Measurements from ENCODE around the gene CD46.
A peak's percentile ranks its signal among the peaks of the same experiment; 100 is the strongest.

Gene CD46

DNA sequence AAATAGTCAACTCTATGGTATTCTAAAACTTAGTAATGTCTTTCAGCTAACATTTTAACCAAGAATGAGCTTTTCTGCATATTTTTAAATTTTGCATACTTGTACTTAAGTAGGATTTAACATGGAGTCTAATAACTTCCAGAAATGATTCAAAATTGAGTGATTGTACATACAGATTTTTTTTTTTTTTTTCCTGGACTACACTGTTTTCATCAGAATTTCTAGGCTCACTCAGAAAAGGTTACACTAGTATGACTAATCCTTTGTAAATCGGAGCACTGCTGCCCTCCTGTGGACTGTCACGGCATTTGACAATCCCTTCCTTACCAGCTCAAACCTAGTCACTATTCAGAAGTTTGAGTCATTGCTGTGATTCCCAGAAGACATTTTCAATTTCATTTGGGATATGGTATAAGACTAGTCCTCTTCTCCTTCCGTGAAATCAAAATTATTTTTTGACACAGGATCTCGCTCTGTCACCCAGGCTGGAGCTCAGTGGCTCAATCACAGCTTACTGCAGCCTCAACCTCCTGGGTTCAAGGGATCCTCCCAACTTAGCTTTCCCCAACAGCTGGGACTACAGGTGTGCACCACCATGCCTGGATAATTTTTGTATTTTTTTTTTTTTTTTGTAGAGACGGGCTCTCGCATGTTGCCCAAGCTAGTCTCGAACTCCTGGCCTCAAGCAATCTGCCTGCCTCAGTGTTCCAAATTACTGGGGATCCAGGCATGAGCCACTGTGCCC lies 45.5 kb downstream of the CD46 start:
- DNase-seq (ENCODE audit: insufficient read length, low spot score) (no peak), FAIRE-seq (peak; percentile 95)

DNA sequence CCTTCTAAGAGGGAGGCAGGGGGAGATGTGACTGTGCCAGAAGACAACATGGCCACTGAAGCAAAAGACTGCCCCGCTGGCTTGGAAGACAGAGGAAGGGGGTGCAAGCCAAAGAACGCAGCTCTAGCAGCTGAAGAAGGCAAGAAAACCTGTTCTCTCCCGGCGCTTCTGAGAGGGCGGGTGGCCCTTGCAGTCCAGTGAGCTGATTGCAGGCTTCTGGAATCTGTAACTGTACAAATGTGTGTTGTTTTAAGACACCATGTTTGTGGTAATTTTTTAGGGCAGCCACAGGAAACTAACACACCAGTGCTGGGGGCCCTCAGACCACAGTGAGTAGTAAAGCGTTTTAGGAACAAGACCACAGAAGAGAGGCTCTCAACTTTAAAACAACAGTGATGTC lies 47.0 kb downstream of the CD46 start:
- TF ChIP-seq, protein P1, sequence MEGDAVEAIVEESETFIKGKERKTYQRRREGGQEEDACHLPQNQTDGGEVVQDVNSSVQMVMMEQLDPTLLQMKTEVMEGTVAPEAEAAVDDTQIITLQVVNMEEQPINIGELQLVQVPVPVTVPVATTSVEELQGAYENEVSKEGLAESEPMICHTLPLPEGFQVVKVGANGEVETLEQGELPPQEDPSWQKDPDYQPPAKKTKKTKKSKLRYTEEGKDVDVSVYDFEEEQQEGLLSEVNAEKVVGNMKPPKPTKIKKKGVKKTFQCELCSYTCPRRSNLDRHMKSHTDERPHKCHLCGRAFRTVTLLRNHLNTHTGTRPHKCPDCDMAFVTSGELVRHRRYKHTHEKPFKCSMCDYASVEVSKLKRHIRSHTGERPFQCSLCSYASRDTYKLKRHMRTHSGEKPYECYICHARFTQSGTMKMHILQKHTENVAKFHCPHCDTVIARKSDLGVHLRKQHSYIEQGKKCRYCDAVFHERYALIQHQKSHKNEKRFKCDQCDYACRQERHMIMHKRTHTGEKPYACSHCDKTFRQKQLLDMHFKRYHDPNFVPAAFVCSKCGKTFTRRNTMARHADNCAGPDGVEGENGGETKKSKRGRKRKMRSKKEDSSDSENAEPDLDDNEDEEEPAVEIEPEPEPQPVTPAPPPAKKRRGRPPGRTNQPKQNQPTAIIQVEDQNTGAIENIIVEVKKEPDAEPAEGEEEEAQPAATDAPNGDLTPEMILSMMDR (IDR thresholded peaks at IDR 0.05; ENCODE audit: insufficient read depth, missing control alignments) = no peak
- no peak for FAIRE-seq
- DNase-seq (ENCODE audit: insufficient read length, low spot score) = no peak

More for the DNA sequence above, 45.5 kb downstream of the CD46 start:
- TF ChIP-seq, protein P1 (IDR thresholded peaks at IDR 0.05; ENCODE audit: insufficient read depth, missing control alignments) = peak; percentile 94

DNA sequence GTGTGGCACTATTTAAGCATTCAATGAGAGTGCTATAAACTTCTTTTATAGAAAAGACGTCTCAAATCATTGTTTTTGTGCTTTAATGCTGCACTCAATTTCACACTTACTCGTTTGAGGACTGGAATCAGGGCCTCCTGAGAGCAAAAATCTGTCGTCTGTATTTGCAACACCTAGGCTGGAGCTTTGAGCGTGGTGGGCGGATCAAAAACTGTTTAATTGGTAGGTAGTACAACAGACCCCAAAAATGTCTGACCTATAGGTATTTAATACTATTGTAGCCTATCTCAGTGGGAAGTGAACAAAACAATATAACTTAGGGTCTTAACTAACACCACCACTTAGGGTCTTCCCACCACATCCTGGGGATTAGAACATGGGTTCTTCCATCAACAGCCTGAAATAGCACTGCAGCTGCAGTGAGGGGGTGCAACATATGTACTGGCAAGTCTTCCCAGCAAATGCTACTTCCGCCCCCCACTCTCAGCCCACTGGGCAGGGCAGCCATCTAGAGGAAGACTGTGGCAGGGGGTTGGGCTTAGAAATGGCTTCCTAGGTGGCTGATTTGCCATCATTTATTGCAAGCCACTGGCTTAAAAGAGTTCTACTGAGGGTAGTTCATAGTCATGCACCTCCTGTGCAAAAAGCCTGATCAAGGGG lies 48.3 kb downstream of the CD46 start:
- TF ChIP-seq, protein P1 (IDR thresholded peaks at IDR 0.05; ENCODE audit: insufficient read depth, missing control alignments) = no peak
- DNase-seq (ENCODE audit: insufficient read length, low spot score) (no peak), FAIRE-seq (no peak)

DNA sequence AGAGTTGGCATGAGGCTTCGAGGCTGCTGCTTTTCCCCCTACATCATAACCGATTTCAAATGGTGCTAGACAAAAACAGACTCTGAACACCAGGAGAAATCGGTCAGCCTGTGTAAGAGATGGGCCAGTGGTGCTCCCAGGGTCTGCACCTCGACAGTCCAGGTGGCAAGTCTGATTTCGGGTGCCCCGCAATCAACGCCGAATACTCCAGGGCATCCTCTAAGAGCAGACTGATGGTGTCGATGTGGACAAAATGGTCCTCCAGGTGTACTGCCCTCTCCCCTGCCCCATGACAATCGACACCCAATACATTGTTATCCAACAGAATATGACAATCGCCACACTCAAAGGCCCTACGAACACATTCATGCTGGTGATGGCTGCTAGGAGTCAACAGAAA lies 50.0 kb downstream of the CD46 start:
- DNase-seq (ENCODE audit: insufficient read length, low spot score) = no peak
- TF ChIP-seq, protein P1 (IDR thresholded peaks at IDR 0.05; ENCODE audit: insufficient read depth, missing control alignments) = no peak
- FAIRE-seq = no peak

DNA sequence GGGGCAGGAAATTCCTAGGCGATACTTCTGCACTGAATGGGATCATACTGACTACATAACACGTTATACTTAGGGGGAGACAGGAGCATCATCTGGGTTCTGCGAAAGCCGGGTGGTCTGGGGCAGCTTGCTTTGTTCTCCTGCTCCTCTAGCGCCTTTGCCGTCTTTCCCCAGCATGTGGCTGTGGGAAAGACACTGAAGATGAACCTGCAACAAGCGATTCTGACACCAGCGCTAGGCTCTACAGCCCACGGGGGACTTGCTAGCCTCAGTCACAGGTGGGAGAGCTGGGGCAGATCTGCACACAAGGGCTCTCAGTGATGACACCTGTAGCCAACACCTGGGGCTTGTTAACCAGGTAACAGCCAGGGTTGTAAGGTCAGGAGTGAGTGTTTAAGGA lies 51.8 kb downstream of the CD46 start:
- FAIRE-seq (no peak), DNase-seq (ENCODE audit: insufficient read length, low spot score) (no peak)
- TF ChIP-seq, protein P1 (IDR thresholded peaks at IDR 0.05; ENCODE audit: insufficient read depth, missing control alignments) = no peak

DNA sequence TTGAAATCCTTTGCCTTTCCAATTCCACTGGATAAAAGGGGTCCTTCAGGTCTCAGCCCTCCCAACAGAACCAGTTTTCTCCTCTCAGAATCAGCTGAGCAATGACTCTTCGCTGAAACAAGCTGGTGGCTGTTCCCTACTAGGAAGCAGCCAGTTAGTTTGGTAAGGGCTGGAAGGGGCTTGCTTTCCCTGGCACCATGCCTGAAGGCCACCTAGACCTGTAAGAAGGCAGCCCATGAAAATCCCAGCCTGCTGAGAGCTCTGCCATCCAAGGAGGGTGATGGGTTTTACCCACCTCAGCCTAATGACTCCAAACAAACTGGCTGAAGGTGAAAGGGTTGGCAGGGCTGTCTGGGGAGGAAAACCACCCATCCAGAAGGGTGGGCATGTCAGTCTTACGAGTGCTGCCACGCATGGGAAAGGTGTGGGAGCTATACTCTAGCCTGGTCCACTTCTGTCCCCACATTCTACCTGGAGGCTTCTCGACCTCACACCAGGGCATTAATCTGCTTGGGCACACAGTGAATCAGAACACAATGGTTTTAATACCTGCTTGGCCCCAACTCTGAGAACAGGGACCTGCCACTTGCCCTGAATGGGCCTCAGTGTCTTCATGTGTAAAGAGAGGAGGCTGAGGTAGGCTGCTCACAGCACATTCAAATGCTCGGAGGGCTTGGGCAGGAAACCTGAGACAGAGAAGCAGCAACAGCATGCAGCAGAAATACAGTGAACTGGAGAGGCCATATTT lies 53.0 kb downstream of the CD46 start:
- DNase-seq (ENCODE audit: insufficient read length, low spot score) (no peak), FAIRE-seq (no peak)
- TF ChIP-seq, protein P1 (IDR thresholded peaks at IDR 0.05; ENCODE audit: insufficient read depth, missing control alignments) = no peak

Data from D721Med (cell line).